Osteoblast (primary cell): ENCODE results near the gene LRRC3C. TPM values are rescaled to one million over a fixed set of nuclear protein-coding genes. Genes with fewer than 3 reads are reported as not detected.

Source experiments
- DNase-seq: peaks from one replicate; pipeline ENCODE4 v3.0.0; 2011; ENCODE audit warnings: low spot score, mixed read lengths; ENCODE audit not compliant: insufficient read length; ENCODE audit errors: missing footprints
- H2AFZ ChIP-seq: 2 replicates; pipeline ENCODE4 v1.6.0; 2011; ENCODE audit warnings: mild to moderate bottlenecking, low read length
- H3K27ac ChIP-seq: 2 replicates; pipeline ENCODE4 v1.5.1; 2011; ENCODE audit warnings: mild to moderate bottlenecking, low read depth, low read length, moderate library complexity
- H3K27me3 ChIP-seq: 2 replicates; pipeline ENCODE4 v1.6.0; 2012; ENCODE audit warnings: mild to moderate bottlenecking, control low read depth, inconsistent platforms, low read length, moderate library complexity; ENCODE audit not compliant: insufficient read depth
- H3K36me3 ChIP-seq: 2 replicates; pipeline ENCODE4 v1.5.1; 2011; ENCODE audit warnings: mild to moderate bottlenecking, low read length, control low read depth, moderate library complexity; ENCODE audit not compliant: insufficient read depth
- H3K4me1 ChIP-seq: 2 replicates; pipeline ENCODE4 v1.5.1; 2011; ENCODE audit warnings: mild to moderate bottlenecking, low read length, control low read depth, moderate library complexity; ENCODE audit not compliant: insufficient read depth
- H3K4me2 ChIP-seq: 2 replicates; pipeline ENCODE4 v1.6.0; 2011; ENCODE audit warnings: mild to moderate bottlenecking, low read length; ENCODE audit not compliant: insufficient read depth
- H3K4me3 ChIP-seq: fragments of 200-600 bp; sonication (generic); 3 replicates; pipeline ENCODE4 v1.5.1; 2012; ENCODE audit warnings: mild to moderate bottlenecking, low read length, inconsistent platforms; ENCODE audit not compliant: insufficient read depth
- H3K79me2 ChIP-seq: 2 replicates; pipeline ENCODE4 v1.6.0; 2012; ENCODE audit warnings: mild to moderate bottlenecking, low read length, control low read depth, inconsistent platforms; ENCODE audit not compliant: insufficient read depth
- H3K9me3 ChIP-seq: 2 replicates; pipeline ENCODE4 v1.5.1; 2011; ENCODE audit warnings: low read depth, low read length, control low read depth
- H4K20me1 ChIP-seq: 2 replicates; pipeline ENCODE4 v1.6.0; 2012; ENCODE audit warnings: mild to moderate bottlenecking, low read length, control low read depth; ENCODE audit not compliant: insufficient read depth
- CTCF ChIP-seq: IDR thresholded peaks from 2 replicates; pipeline ENCODE4 v1.5.1; 2011; ENCODE audit warnings: mild to moderate bottlenecking, low read depth, low read length, moderate library complexity; ENCODE audit errors: extremely low read depth
- total RNA-seq: library from RNA; depleted of rRNA; stranded (reverse); fragments of >200 nt; gene quantifications from 2 replicates; pipeline ENCODE4 v1.2.3, GENCODE V29; 2012

LRRC3C gene
- total RNA-seq, 1 donor = not detected

DNA sequence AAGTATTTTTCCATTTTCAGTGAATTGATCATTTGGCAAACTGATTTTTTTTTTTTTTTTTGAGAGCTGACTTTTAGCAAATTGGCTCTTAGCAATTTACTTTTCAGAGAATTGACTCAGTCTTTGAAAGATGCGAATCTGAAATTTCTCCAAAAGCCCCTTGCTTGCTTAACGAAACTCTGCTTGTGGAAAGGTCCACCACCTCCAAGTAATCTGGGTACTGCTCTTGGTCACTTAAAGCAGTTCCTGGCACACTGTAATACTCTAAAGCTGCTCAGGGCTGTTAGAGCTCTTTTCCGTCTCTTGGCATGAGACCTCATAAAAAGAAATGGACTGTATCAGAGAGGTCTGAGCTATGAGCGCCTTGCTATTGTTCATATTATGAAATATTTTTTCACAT lies 12.0 kb upstream of the LRRC3C start:
- H3K4me3 ChIP-seq = no peak overlapping the region
- no peak for TF ChIP-seq CTCF
- no peaks in the 10 kb centered on the region for H3K79me2 ChIP-seq
- H3K4me1 ChIP-seq = no peaks in the 10 kb centered on the region
- H3K36me3 ChIP-seq = peaks cover 30% of the 10 kb centered on the region
- DNase-seq = no peak
- no peak overlapping the region for H3K27ac ChIP-seq
- H3K27me3 ChIP-seq = no peaks in the 10 kb centered on the region
- peaks cover 3% of the 10 kb centered on the region for H4K20me1 ChIP-seq
- no peak overlapping the region for H2AFZ ChIP-seq
- H3K4me2 ChIP-seq = no peak overlapping the region
- no peaks in the 10 kb centered on the region for H3K9me3 ChIP-seq

DNA sequence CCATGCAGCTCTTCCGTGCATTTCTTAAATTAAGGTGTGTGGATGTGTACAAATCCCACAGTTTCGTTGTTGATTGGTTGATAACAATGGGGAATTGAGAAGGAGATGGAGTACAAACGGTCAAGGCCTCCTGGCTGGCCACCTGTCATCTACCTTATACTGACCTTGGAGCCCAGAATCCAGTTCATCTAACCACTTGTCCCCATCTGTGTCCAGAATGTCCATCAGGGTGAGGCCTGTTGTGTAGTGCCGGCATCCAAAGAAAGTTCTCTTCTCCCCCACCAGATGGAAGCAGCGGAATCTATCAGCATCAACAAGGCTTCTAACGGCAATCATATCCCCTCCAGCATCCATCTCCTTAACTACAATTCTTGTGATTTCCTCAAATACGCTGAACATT lies 10.6 kb upstream of the LRRC3C start:
- H3K27me3 ChIP-seq = no peaks in the 10 kb centered on the region
- no peak overlapping the region for H3K27ac ChIP-seq
- H3K4me1 ChIP-seq = no peaks in the 10 kb centered on the region
- H3K4me3 ChIP-seq = no peak overlapping the region
- H3K4me2 ChIP-seq = no peak overlapping the region
- H3K79me2 ChIP-seq = peaks cover 3% of the 10 kb centered on the region
- peaks cover 6% of the 10 kb centered on the region for H4K20me1 ChIP-seq
- H3K36me3 ChIP-seq = peaks cover 42% of the 10 kb centered on the region
- no peaks in the 10 kb centered on the region for H3K9me3 ChIP-seq
- TF ChIP-seq CTCF = peak; percentile 22
- no peak overlapping the region for H2AFZ ChIP-seq
- no peak for DNase-seq

GRCh38 chr17:39919087-39919683 lies 8.3 kb upstream of the LRRC3C start:
- Histone ChIP-seq H4K20me1 (peaks cover 28% of the 10 kb centered on the region), H3K4me2 (no peak overlapping the region), H2AFZ (no peak overlapping the region), H3K27ac (no peak overlapping the region), H3K4me1 (peaks cover 7% of the 10 kb centered on the region), H3K4me3 (no peak overlapping the region), H3K79me2 (peaks cover 25% of the 10 kb centered on the region), H3K27me3 (no peaks in the 10 kb centered on the region), H3K9me3 (no peaks in the 10 kb centered on the region), H3K36me3 (peaks cover 55% of the 10 kb centered on the region)
- no peak for TF ChIP-seq CTCF
- DNase-seq = no peak

GRCh38 chr17:39920218-39921210 lies 7.0 kb upstream of the LRRC3C start:
- no peaks in the 10 kb centered on the region for H3K9me3 ChIP-seq
- peaks cover 20% of the 10 kb centered on the region for H3K4me1 ChIP-seq
- peaks cover 38% of the 10 kb centered on the region for H3K79me2 ChIP-seq
- no peak overlapping the region for H2AFZ ChIP-seq
- TF ChIP-seq CTCF = no peak
- no peaks in the 10 kb centered on the region for H3K27me3 ChIP-seq
- H3K27ac ChIP-seq = no peak overlapping the region
- no peak overlapping the region for H3K4me2 ChIP-seq
- peaks cover 42% of the 10 kb centered on the region for H4K20me1 ChIP-seq
- H3K4me3 ChIP-seq = no peak overlapping the region
- no peak for DNase-seq
- H3K36me3 ChIP-seq = peaks cover 54% of the 10 kb centered on the region
